Liver (tissue), 9 donors: ENCODE results near the gene PALD1. TPM values are rescaled to one million over a fixed set of nuclear protein-coding genes. Genes with fewer than 3 reads are reported as not detected.

Experiments used
- DNase-seq: peaks from one replicate; pipeline ENCODE4 v3.0.0-alpha.2; 2017; ENCODE audit warnings: low spot score
- H3K27ac ChIP-seq, 2 donors: one replicate each; pipeline ENCODE4 v1.7.0; 2013; ENCODE audit warnings: inconsistent platforms in 2 of 2, low read length in 2 of 2, control low read depth in 1 of 2, low read depth in 1 of 2, mild to moderate bottlenecking in 1 of 2
- H3K27me3 ChIP-seq, 4 donors: one replicate each; pipeline versions ENCODE4 v1.6.1 to v1.7.0; 2013; ENCODE audit warnings: low read length in 3 of 4, inconsistent platforms in 1 of 4, mild to moderate bottlenecking in 1 of 4, moderate library complexity in 1 of 4; ENCODE audit not compliant: control insufficient read depth in 4 of 4, insufficient read depth in 4 of 4
- H3K36me3 ChIP-seq, 4 donors: one replicate each; pipeline versions ENCODE4 v1.6.1 to v1.7.0; 2013; ENCODE audit warnings: low read length in 3 of 4, mild to moderate bottlenecking in 3 of 4, low read depth in 1 of 4, moderate library complexity in 1 of 4; ENCODE audit not compliant: control insufficient read depth in 4 of 4, insufficient read depth in 3 of 4
- H3K4me1 ChIP-seq, 4 donors: one replicate each; pipeline versions ENCODE4 v1.6.1 to v1.7.0; 2013; ENCODE audit warnings: low read length in 3 of 4, mild to moderate bottlenecking in 3 of 4, moderate library complexity in 1 of 4; ENCODE audit not compliant: control insufficient read depth in 4 of 4, insufficient read depth in 4 of 4
- H3K4me3 ChIP-seq, 3 donors: one replicate each; pipeline versions ENCODE4 v1.6.1 to v1.7.0; 2013; ENCODE audit warnings: low read length in 3 of 3, control low read depth in 1 of 3, low read depth in 1 of 3, mild to moderate bottlenecking in 1 of 3
- H3K9ac ChIP-seq, 2 donors: one replicate each; pipeline ENCODE4 v1.7.0; 2013; ENCODE audit warnings: low read length in 2 of 2, mild to moderate bottlenecking in 2 of 2, moderate library complexity in 2 of 2, control low read depth in 1 of 2, low read depth in 1 of 2
- H3K9me3 ChIP-seq, 4 donors: one replicate each; pipeline versions ENCODE4 v1.6.1 to v1.7.0; 2013; ENCODE audit warnings: low read length in 3 of 4; ENCODE audit not compliant: control insufficient read depth in 4 of 4
- ATF3 ChIP-seq: IDR thresholded peaks from 2 replicates; pipeline ENCODE4 v1.6.1; 2016; ENCODE audit warnings: antibody characterized with exemption
- EGR1 ChIP-seq, 2 donors: IDR thresholded peaks; 2 replicates each; pipeline ENCODE4 v1.6.1; 2016 to 2018; ENCODE audit warnings: antibody characterized with exemption in 2 of 2, low read depth in 2 of 2
- FOXA1 ChIP-seq: IDR thresholded peaks from 2 replicates; pipeline ENCODE4 v1.6.1; 2016; ENCODE audit warnings: antibody characterized with exemption
- FOXA2 ChIP-seq: IDR thresholded peaks from 2 replicates; pipeline ENCODE4 v1.6.1; 2016; ENCODE audit warnings: antibody characterized with exemption
- GABPA ChIP-seq, 2 donors: IDR thresholded peaks in 1 of 2; conservative IDR thresholded peaks in 1 of 2; 2 replicates each; pipeline ENCODE4 v1.6.1; 2016; ENCODE audit warnings: antibody characterized with exemption in 2 of 2, mild to moderate bottlenecking in 1 of 2, moderate library complexity in 1 of 2
- HNF4A ChIP-seq, 2 donors: conservative IDR thresholded peaks; 2 replicates each; pipeline ENCODE4 v1.6.1; 2016; ENCODE audit warnings: antibody characterized with exemption in 2 of 2, mild to moderate bottlenecking in 2 of 2
- HNF4G ChIP-seq: IDR thresholded peaks from 2 replicates; pipeline ENCODE4 v1.6.1; 2016; ENCODE audit warnings: antibody characterized with exemption
- JUND ChIP-seq, 2 donors: IDR thresholded peaks; 2 replicates each; pipeline ENCODE4 v1.6.1; 2016; ENCODE audit warnings: antibody characterized with exemption in 2 of 2
- REST ChIP-seq: IDR thresholded peaks from 2 replicates; pipeline ENCODE4 v1.6.1; 2016; ENCODE audit warnings: antibody characterized with exemption, mild to moderate bottlenecking
- RXRA ChIP-seq, 2 donors: IDR thresholded peaks; 2 replicates each; pipeline ENCODE4 v1.6.1; 2017 to 2018; ENCODE audit warnings: antibody characterized with exemption in 2 of 2, mild to moderate bottlenecking in 1 of 2
- SP1 ChIP-seq: IDR thresholded peaks from 2 replicates; pipeline ENCODE4 v1.6.1; 2018; ENCODE audit warnings: antibody characterized with exemption, mild to moderate bottlenecking
- TAF1 ChIP-seq: conservative IDR thresholded peaks from 2 replicates; pipeline ENCODE4 v1.6.1; 2016; ENCODE audit warnings: antibody characterized with exemption, mild to moderate bottlenecking
- YY1 ChIP-seq: IDR thresholded peaks from 2 replicates; pipeline ENCODE4 v1.6.1; 2016; ENCODE audit warnings: antibody characterized with exemption, mild to moderate bottlenecking
- ZBTB33 ChIP-seq: IDR thresholded peaks from 2 replicates; pipeline ENCODE4 v1.6.1; 2016; ENCODE audit warnings: antibody characterized with exemption
- WGBS: extraction: QIAGEN DNeasy Blood & Tissue Kit; methylation state at CpG from one replicate; pipeline ENCODE4 v1.1.7; 2013; 5-methylcytosine and 5-hydroxymethylcytosine counted together
- polyA plus RNA-seq, 2 donors: library from polyadenylated mRNA; stranded (reverse) in 1 of 2; unstranded in 1 of 2; fragments of 200-250 nt in 1 of 2; fragments of >200 nt in 1 of 2; fragmentation: Nextera tagmentation in 1 of 2; extraction: Ambion mirVana in 1 of 2; gene quantifications; one replicate each; pipeline versions ENCODE4 v1.2.1 to v1.2.3, GENCODE V29; 2013 to 2015
- total RNA-seq, 2 donors: library from RNA; depleted of rRNA; stranded (reverse); fragments of >200 nt; gene quantifications; one replicate each; pipeline ENCODE4 v1.2.3, GENCODE V29; 2014
- donor health status: healthy.
- donor health status: healthy.
- donor health status: healthy.
- donor health status: healthy.
- donor health status: healthy.

Gene PALD1
- total and polyA plus RNA-seq, 4 donors, result 0.72 to 4.2 (median 1.4) TPM

GRCh38 chr10:70518695-70519094 is 40.1 kb downstream of the PALD1 start:
- H3K9me3 ChIP-seq, result no peaks in the 10 kb centered on the region
- H3K27ac ChIP-seq, result no peak overlapping the region
- H3K27me3 ChIP-seq, result peaks cover 0 to 3% (median 0%) of the 10 kb centered on the region in 4 donors
- no peak overlapping the region for H3K4me3 ChIP-seq
- H3K36me3 ChIP-seq, result no peaks in the 10 kb centered on the region
- 91% methylated on average over 5 of the region's 5 CpGs for WGBS
- TF ChIP-seq JUND (IDR thresholded peaks at IDR 0.05) (no peak), HNF4A (conservative IDR thresholded peaks at IDR 0.05) (no peak), FOXA1 (no peak), FOXA2 (no peak)
- no peak overlapping the region for H3K9ac ChIP-seq
- H3K4me1 ChIP-seq, result no peaks in the 10 kb centered on the region
- DNase-seq, result no peak

- Histone ChIP-seq H3K27me3 (peaks cover 0 to 3% (median 0%) of the 10 kb centered on the region in 4 donors), H3K4me3 (no peak overlapping the region), H3K27ac (no peak overlapping the region), H3K9ac (no peak overlapping the region), H3K9me3 (no peaks in the 10 kb centered on the region), H3K4me1 (no peaks in the 10 kb centered on the region), H3K36me3 (no peaks in the 10 kb centered on the region)
- WGBS, result 72% methylated on average over 6 of the region's 6 CpGs
- DNase-seq, result no peak
- no peak for TF ChIP-seq YY1
- no peak for TF ChIP-seq RXRA (IDR thresholded peaks at IDR 0.05)
- no peak for TF ChIP-seq ZBTB33
- TF ChIP-seq ATF3, result no peak
- TF ChIP-seq SP1, result no peak
- no peak for TF ChIP-seq HNF4A (conservative IDR thresholded peaks at IDR 0.05)
- TF ChIP-seq GABPA (IDR thresholded peaks at IDR 0.05 in 1 of 2, conservative IDR thresholded peaks at IDR 0.05 in 1 of 2), result no peak
- TF ChIP-seq EGR1 (IDR thresholded peaks at IDR 0.05; ENCODE audit: low read depth in 2 of 2), result no peak
- no peak for TF ChIP-seq HNF4G
- TF ChIP-seq JUND (IDR thresholded peaks at IDR 0.05), result no peak
- no peak for TF ChIP-seq TAF1
- no peak for TF ChIP-seq REST
These were observed 44.5 kb downstream of the PALD1 start for GRCh38 chr10:70523057-70523456.

GRCh38 chr10:70523549-70523948 is 45.0 kb downstream of the PALD1 start:
- Histone ChIP-seq H3K27ac (no peak overlapping the region), H3K4me1 (no peaks in the 10 kb centered on the region), H3K9ac (no peak overlapping the region), H3K36me3 (no peaks in the 10 kb centered on the region), H3K4me3 (no peak overlapping the region), H3K9me3 (no peaks in the 10 kb centered on the region), H3K27me3 (peaks cover 0 to 3% (median 0%) of the 10 kb centered on the region in 4 donors)
- TF ChIP-seq REST (no peak), HNF4A (conservative IDR thresholded peaks at IDR 0.05) (no peak), YY1 (no peak), ATF3 (no peak)
- DNase-seq, result no peak
- 84% methylated on average over 4 of the region's 4 CpGs for WGBS
